ENCODE results near the gene TMEM61.
"Not testable (repeated sequence)": the region's sequence is repeated elsewhere in the genome, so short reads cannot be mapped to it uniquely, and the experiment has no call there.

DNA sequence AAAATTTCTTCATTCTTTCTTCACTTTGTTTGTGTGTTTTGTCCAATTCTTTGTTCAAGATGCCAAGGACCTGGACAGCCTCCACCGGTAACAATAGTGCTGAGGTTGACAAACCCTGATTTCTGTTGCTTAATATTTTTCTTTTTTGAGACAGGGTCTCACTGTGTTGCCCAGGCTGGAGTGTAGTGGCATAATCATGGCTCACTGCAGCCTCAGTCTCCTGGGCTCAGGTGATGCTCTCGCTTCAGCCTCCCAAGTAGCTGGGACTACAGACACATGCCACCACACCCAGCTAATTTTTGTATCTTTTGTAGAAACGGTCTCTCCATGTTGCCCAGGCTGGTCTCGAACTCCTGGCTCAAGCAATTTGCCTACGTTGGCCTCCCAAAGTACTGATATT lies 16.6 kb upstream of the TMEM61 start:
- TF ChIP-seq, protein P1, sequence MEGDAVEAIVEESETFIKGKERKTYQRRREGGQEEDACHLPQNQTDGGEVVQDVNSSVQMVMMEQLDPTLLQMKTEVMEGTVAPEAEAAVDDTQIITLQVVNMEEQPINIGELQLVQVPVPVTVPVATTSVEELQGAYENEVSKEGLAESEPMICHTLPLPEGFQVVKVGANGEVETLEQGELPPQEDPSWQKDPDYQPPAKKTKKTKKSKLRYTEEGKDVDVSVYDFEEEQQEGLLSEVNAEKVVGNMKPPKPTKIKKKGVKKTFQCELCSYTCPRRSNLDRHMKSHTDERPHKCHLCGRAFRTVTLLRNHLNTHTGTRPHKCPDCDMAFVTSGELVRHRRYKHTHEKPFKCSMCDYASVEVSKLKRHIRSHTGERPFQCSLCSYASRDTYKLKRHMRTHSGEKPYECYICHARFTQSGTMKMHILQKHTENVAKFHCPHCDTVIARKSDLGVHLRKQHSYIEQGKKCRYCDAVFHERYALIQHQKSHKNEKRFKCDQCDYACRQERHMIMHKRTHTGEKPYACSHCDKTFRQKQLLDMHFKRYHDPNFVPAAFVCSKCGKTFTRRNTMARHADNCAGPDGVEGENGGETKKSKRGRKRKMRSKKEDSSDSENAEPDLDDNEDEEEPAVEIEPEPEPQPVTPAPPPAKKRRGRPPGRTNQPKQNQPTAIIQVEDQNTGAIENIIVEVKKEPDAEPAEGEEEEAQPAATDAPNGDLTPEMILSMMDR (IDR thresholded peaks at IDR 0.05; ENCODE audit: low read length) = not testable (repeated sequence)
- TF ChIP-seq EZH2 (IDR thresholded peaks at IDR 0.05; ENCODE audit: borderline replicate concordance, low read length) = not testable (repeated sequence)
